Measurements from ENCODE around the gene TMEM80. TPM values are rescaled to one million over a fixed set of nuclear protein-coding genes. Genes with fewer than 3 reads are reported as not detected.

Gene TMEM80
- polyA plus RNA-seq, 1 experiment = 18.7 TPM

DNA sequence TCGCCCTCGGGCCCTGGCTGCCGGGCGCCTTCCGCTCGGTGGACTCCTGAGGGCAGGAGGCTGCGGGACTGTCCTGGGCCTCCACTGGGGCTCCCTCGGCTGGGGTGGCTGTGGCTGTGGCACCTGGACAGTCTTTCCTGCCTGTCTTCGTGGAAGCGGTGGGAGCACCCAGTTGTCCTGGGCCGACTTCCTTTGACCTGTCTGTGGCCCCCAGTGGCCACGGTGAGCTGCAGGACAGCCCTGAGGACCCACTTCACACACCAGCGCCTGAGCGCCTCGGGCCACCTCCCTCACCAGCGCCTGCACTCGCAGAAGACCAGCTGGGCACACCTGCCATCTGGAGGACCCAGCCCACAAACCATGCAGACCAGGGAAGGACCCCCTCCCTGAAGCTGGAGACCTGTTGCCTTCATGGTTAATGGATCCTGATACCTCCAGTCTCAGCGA is 8.6 kb downstream of the TMEM80 start:
- no peak overlapping the region for H3K4me3 ChIP-seq (ENCODE audit: low read depth, low read length)
- DNase-seq (ENCODE audit: low read depth, low spot score) = no peak
- POLR2A ChIA-PET = interaction anchor here (0.6 kb wide), 1 partner anchor 14 kb away, joined by 3 read pairs; no protein-coding TSS in a partner anchor
- TF ChIP-seq, protein P1, sequence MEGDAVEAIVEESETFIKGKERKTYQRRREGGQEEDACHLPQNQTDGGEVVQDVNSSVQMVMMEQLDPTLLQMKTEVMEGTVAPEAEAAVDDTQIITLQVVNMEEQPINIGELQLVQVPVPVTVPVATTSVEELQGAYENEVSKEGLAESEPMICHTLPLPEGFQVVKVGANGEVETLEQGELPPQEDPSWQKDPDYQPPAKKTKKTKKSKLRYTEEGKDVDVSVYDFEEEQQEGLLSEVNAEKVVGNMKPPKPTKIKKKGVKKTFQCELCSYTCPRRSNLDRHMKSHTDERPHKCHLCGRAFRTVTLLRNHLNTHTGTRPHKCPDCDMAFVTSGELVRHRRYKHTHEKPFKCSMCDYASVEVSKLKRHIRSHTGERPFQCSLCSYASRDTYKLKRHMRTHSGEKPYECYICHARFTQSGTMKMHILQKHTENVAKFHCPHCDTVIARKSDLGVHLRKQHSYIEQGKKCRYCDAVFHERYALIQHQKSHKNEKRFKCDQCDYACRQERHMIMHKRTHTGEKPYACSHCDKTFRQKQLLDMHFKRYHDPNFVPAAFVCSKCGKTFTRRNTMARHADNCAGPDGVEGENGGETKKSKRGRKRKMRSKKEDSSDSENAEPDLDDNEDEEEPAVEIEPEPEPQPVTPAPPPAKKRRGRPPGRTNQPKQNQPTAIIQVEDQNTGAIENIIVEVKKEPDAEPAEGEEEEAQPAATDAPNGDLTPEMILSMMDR (IDR thresholded peaks at IDR 0.05; ENCODE audit: low read depth, low read length) = no peak
- no peaks in the 10 kb centered on the region for H3K27me3 ChIP-seq (ENCODE audit: control insufficient read depth, insufficient read depth, low read length)
- CTCF ChIA-PET = no interaction called here
- H3K9me3 ChIP-seq (ENCODE audit: control insufficient read depth, insufficient read depth, low read length) = no peaks in the 10 kb centered on the region; the same call in 1 of the 2 replicates
- H3K27ac ChIP-seq (ENCODE audit: low read depth, low read length) = no peak overlapping the region

DNA sequence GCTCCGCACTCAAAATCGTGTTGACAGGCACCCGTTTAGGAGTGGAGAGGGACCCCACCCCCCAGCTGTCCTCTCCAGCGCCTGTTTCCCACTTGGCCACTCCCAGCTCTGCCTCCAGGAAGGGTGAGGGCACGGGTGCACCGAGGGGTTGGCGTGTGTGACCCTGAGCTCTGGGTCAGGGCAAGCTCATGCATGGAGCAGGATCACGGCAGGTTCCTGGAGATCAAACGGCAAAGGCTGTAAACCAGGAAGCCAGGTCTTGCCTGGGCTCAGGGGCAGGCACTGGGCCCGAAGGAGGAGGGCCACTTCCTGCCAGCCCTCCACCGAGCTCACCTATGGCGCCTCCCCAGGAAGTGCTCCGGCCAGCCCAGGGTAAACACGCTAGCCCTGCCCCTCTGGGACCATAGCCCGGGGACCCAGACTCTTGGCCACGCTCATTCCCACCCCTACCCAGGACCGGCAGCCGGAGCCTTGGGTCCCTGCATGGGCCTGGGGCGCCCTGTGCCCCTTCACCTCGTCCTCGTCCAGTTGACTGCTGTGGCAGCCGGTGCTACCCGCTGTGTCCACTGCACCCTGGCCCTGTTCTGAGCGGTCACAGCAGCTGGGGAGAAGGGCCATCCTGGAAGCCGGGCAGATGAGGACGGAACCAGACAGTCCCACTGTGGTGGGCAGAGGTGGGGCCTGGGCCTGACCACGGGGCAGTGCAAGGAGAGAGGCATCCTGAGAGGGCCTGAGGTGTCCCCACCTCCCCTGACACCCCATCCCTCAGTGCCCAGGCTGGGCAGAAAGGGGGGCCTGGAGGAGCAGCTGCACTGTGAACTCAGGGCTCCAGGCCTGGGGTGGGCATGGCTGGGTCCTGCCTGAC is 9.4 kb downstream of the TMEM80 start:
- Histone ChIP-seq H3K4me3 (ENCODE audit: low read depth, low read length) (peak overlapping the region; percentile 67), H3K27me3 (ENCODE audit: control insufficient read depth, insufficient read depth, low read length) (no peaks in the 10 kb centered on the region), H3K9me3 (ENCODE audit: control insufficient read depth, insufficient read depth, low read length) (no peaks in the 10 kb centered on the region; the same call in 1 of the 2 replicates), H3K27ac (ENCODE audit: low read depth, low read length) (no peak overlapping the region)
- DNase-seq (ENCODE audit: low read depth, low spot score) = no peak
- TF ChIP-seq, protein P1 (IDR thresholded peaks at IDR 0.05; ENCODE audit: low read depth, low read length) = no peak
- CTCF ChIA-PET = no interaction called here
- POLR2A ChIA-PET = interaction anchor here (0.7 to 2.4 kb wide), 3 partner anchors 8 to 20 kb away, joined by 3 to 11 read pairs (median 3); partner anchors contain the start of genes DEAF1 and TMEM80

DNA sequence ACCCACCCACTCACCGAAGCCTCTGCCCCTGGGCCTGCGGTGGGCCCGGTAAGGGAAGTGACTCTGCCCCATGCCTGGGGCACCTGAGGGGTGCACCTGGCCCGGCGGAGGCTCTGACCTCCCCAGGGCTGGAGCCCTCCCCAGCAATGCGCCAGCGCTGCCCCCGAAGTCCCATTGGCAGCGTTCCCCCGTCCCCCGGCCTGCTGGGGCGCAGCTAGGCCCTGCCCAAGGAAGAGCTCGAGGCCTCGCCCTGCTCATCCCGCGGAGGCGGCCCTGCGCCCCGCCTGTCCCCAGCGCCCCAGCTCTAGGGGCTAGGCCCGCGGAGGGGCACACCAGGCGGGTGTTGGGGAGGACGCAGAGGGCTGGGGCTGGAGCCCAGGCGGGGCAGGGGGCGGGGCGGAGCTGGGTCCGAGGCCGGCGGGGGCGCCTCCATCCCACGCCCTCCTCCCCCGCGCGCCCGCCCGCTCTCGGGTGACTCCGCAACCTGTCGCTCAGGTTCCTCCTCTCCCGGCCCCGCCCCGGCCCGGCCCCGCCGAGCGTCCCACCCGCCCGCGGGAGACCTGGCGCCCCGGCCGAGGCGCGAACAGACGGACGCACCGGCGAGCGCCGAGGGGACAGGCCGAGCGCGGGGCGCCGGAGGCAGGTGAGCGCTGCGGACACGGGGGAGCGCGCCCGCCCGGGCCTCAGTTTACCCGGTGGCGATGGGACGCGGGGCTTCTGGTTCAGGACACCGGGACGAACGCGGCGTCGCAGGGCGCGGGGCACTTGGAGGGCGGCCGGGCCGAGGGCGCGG is 10.2 kb downstream of the TMEM80 start, which contains the start of gene EPS8L2:
EPS8L2 (plus strand) TSS at position 586 of the 793 bp plus-strand sequence. CDS start 3,177 bp downstream, outside the sequence.
- ChIA-PET CTCF (no interaction called here), POLR2A (interaction anchor here (0.6 to 2.4 kb wide), 6 partner anchors 9 to 169 kb away, joined by 3 to 11 read pairs (median 4); partner anchors contain the start of genes DEAF1, LRRC56 and TMEM80)

DNA sequence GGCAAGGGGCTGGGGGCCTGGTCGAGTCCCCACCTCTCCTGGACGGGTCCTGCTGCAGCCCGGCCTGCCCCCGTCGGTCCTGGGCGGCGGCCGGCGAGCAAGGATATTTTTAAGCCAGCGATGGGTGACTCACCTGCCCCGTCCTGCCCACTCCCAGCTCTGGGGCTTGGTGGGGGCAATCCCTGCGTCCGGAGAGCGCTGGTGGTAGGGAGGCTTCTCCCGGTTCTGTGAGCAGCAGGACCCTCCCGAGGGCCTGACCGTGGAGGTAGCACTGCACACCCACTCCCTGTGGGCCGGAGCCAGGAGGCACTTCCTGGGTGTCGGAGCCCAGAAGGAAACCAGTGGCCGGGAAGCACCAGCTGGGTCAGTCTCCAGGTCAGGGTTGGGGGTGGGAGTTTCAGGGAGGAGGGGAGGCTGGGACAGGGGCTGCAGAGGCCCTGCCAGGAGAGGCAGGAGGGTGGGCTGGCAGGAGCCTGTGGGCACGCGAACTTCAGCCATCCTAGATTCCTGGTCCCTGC is 10.9 kb downstream of the TMEM80 start:
- ChIA-PET CTCF (no interaction called here), POLR2A (interaction anchor here (0.6 to 2.4 kb wide), 5 partner anchors 9 to 169 kb away, joined by 3 to 11 read pairs (median 4); partner anchors contain the start of genes DEAF1, LRRC56 and TMEM80)
- H3K27ac ChIP-seq (ENCODE audit: low read depth, low read length) = no peak overlapping the region
- H3K27me3 ChIP-seq (ENCODE audit: control insufficient read depth, insufficient read depth, low read length) = no peaks in the 10 kb centered on the region
- no peak for DNase-seq (ENCODE audit: low read depth, low spot score)
- TF ChIP-seq, protein P1 (IDR thresholded peaks at IDR 0.05; ENCODE audit: low read depth, low read length) = no peak
- H3K9me3 ChIP-seq (ENCODE audit: control insufficient read depth, insufficient read depth, low read length) = no peaks in the 10 kb centered on the region; the same call in 1 of the 2 replicates
- H3K4me3 ChIP-seq (ENCODE audit: low read depth, low read length) = peak overlapping the region; percentile 67

More for the DNA sequence above, 10.2 kb downstream of the TMEM80 start, which contains the start of gene EPS8L2:
- H3K4me3 ChIP-seq (ENCODE audit: low read depth, low read length) = peak within 1 kb of the TSS; percentile 67
- no peaks in the 10 kb centered on the region; the same call in 1 of the 2 replicates for H3K9me3 ChIP-seq (ENCODE audit: control insufficient read depth, insufficient read depth, low read length)
- H3K27ac ChIP-seq (ENCODE audit: low read depth, low read length) = peak within 1 kb of the TSS; percentile 31
- no peaks in the 10 kb centered on the region for H3K27me3 ChIP-seq (ENCODE audit: control insufficient read depth, insufficient read depth, low read length)
- TF ChIP-seq, protein P1 (IDR thresholded peaks at IDR 0.05; ENCODE audit: low read depth, low read length) = no peak
- no peak for DNase-seq (ENCODE audit: low read depth, low spot score)

Measured in AG04450 (cell line).